Measurements from ENCODE around the gene SLIT3. TPM values are rescaled to one million over a fixed set of nuclear protein-coding genes. Genes with fewer than 3 reads are reported as not detected.

The SLIT3 gene
- total RNA-seq, 1 donor from 2014 or later = 3.3 TPM

GRCh38 chr5:169265888-169266287, 35.1 kb downstream of the SLIT3 start:
- peak; percentile 6 for DNase-seq (ENCODE audit: low read depth)

- no peak for DNase-seq (ENCODE audit: low read depth)
Measured at GRCh38 chr5:169263591-169263990, 37.3 kb downstream of the SLIT3 start.

GRCh38 chr5:169260896-169261569, 39.9 kb downstream of the SLIT3 start:
- no peak for DNase-seq (ENCODE audit: low read depth)

GRCh38 chr5:169258372-169259000, 42.5 kb downstream of the SLIT3 start:
- DNase-seq (ENCODE audit: low read depth) = peak; percentile 39

- DNase-seq (ENCODE audit: low read depth) = no peak
Measured at GRCh38 chr5:169256191-169256590, 44.7 kb downstream of the SLIT3 start.

- no peak for DNase-seq (ENCODE audit: low read depth)
Measured at GRCh38 chr5:169253071-169253470, 47.9 kb downstream of the SLIT3 start.

GRCh38 chr5:169251333-169252084, 49.4 kb downstream of the SLIT3 start:
- DNase-seq (ENCODE audit: low read depth) = no peak

GRCh38 chr5:169250887-169251286, 50.1 kb downstream of the SLIT3 start:
- no peak for DNase-seq (ENCODE audit: low read depth)

GRCh38 chr5:169248996-169249395, 51.9 kb downstream of the SLIT3 start:
- DNase-seq (ENCODE audit: low read depth) = no peak

GRCh38 chr5:169248550-169248949, 52.4 kb downstream of the SLIT3 start:
- DNase-seq (ENCODE audit: low read depth) = no peak

- DNase-seq (ENCODE audit: low read depth) = no peak
Measured at GRCh38 chr5:169244812-169245211, 56.1 kb downstream of the SLIT3 start.

- DNase-seq (ENCODE audit: low read depth) = no peak
Measured at GRCh38 chr5:169243651-169244422, 57.1 kb downstream of the SLIT3 start.

GRCh38 chr5:169242849-169243186, 58.1 kb downstream of the SLIT3 start:
- no peak for DNase-seq (ENCODE audit: low read depth)

- no peak for DNase-seq (ENCODE audit: low read depth)
Measured at GRCh38 chr5:169242175-169242848, 58.6 kb downstream of the SLIT3 start.

- DNase-seq (ENCODE audit: low read depth) = no peak
Measured at GRCh38 chr5:169229342-169229892, 71.5 kb downstream of the SLIT3 start.

- DNase-seq (ENCODE audit: low read depth) = no peak
Measured at GRCh38 chr5:169226895-169227294, 74.0 kb downstream of the SLIT3 start.

GRCh38 chr5:169225830-169226356, 75.0 kb downstream of the SLIT3 start:
- DNase-seq (ENCODE audit: low read depth) = no peak

- DNase-seq (ENCODE audit: low read depth) = no peak
Measured at GRCh38 chr5:169223595-169223953, 77.4 kb downstream of the SLIT3 start.

- no peak for DNase-seq (ENCODE audit: low read depth)
Measured at GRCh38 chr5:169222934-169223594, 77.9 kb downstream of the SLIT3 start.

GRCh38 chr5:169221519-169221918, 79.4 kb downstream of the SLIT3 start:
- DNase-seq (ENCODE audit: low read depth) = no peak

- no peak for DNase-seq (ENCODE audit: low read depth)
Measured at GRCh38 chr5:169219961-169220360, 81.0 kb downstream of the SLIT3 start.

Data from renal cortical epithelial cell (primary cell).